GM20431 (cell line): ENCODE data around the gene RNU5B-1.

Experiments
- in situ Hi-C: fragments of 300-500 bp; cut with MseI, MboI; formaldehyde crosslinking; loops from one replicate; pipeline ENCODE4 v1.15.0; 2020; ENCODE audit warnings: low sequenced_read_pairs; ENCODE audit not compliant: unreplicated experiment

Gene RNU5B-1

DNA sequence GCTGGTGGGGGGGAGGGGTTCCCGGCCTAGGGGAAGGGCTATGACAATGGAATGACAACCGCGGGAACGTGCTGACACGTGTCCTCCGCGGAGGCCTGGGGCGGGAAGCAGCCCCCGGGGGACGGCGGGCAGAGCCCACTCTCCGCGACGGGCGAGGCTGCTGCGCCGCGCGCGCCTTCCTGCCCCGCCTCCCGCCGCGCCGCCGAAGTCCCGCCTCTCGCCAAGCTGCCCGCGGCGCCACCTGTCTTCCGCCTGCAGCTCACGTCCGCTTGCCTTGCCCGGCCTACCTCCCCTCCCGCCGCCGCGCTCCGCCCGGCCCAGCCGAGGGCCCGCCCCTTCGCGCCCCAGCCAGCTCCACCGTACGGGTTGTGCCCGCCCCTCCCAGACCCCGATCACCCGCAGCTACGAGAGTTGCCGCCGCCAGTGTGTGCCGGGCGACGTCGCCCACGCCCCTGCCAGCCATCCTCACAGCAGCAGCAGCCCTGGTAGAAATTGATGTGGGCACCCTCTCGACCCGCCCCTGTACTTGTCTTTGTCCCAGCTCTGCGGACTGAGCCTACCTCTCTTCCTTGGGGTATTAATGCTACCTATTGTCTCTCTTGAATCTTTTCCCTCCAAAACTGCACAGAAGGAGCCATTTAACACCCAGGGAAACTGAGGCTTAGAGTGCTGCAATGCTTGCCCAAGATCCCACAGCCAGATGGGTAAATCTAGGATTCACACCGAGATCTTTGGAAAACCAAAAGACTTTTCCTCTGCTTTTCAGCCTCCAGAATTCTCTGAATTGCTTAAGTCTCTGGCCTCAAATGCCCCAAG, 17.6 kb upstream of the RNU5B-1 start, which contains the start of gene PARP16:
PARP16 (minus strand) TSS at position 180 of the 816 bp plus-strand sequence. CDS start 457 bp downstream, outside the sequence.
- in situ Hi-C loops, result loop anchor here (10.0 to 25.0 kb wide), 2 partner anchors 102 to 250 kb away; partner anchors contain the start of genes CLPX, MTFMT and SLC51B

GRCh38 chr15:65287520-65287855, 17.0 kb upstream of the RNU5B-1 start:
- in situ Hi-C loops, result loop anchor here (10.0 to 25.0 kb wide), 2 partner anchors 103 to 250 kb away; partner anchors contain the start of genes CLPX, MTFMT and SLC51B

GRCh38 chr15:65289261-65289854, 15.1 kb upstream of the RNU5B-1 start:
- in situ Hi-C loops, result loop anchor here (10.0 to 25.0 kb wide), 2 partner anchors 105 to 252 kb away; partner anchors contain the start of genes CLPX, MTFMT and SLC51B

GRCh38 chr15:65290228-65290627, 14.2 kb upstream of the RNU5B-1 start:
- in situ Hi-C loops, result loop anchor here (25.0 kb wide), 1 partner anchor 253 kb away; the partner anchor contains the start of genes MTFMT and SLC51B

DNA sequence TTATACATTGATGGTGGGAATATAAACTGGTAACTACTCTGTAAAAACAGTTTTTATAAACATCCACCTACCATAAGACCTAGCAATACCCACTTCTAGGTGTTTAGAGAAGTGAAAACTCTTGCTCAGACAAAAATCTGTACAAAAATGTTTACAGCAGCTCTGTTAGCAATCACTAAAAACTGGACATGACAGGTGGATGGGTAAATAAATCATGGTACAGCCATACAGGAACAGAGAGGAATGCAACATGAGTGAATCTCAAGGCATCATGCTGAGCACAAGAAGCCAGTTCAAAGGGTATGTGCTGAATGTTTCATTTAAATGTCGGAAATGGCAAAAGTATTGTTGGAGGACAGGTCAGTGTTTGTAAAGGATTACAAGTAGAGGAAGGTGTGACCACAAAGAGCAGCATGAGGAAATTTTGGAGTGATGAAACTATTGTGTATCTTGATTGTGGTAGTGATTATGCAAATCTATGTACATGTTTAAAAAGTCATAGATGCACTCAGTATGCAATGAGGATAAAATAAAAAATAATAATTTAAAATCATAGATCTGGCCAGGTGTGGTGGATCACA, 11.4 kb upstream of the RNU5B-1 start:
- in situ Hi-C loops, result loop anchor here (25.0 kb wide), 1 partner anchor 256 kb away; the partner anchor contains the start of genes MTFMT and SLC51B

DNA sequence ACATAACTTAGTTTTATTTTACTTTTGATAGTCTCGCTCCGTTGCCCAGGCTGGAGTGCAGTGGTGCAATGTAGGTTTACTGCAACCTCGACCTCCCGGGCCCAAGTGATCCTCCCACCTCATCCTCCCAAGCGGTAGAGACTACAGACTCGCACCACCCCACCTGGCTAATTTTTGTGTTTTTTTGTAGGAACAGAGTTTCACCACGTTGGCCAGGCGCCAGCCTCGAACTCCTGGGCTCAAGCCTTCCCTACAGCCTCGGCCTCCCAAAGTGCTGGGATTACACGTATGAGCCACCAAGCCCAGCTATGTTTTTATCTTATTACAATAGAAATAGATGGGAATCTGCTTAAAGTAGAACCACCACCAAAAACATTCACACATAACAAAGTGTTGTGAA, 5.7 kb upstream of the RNU5B-1 start:
- in situ Hi-C loops, result loop anchor here (25.0 kb wide), 1 partner anchor 261 kb away; the partner anchor contains the start of genes MTFMT and SLC51B

DNA sequence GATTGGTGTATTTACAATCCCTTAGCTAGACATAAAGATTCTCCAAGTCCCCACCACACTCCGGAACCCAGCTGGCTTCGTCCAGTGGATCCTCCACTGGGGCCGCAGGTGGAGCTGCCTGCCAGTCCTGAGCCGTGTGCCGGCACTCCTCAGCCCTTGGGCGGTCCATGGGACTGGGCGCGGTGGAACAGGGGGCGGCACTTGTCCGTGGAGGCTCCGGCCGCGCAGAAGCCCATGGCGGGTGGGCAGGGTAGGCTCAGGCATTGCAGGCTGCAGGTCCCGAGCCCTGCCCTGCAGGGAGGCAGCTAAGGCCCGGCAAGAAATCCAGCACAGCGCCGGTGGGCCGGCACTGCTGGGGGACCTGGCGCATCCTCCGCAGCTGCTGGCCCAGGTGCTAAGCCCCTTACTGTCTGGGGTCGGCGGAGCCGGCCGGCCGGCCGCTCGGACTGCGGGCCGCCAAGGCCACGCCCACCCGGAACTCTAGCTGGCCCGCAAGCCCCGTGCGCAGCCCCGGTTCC, 3.5 kb upstream of the RNU5B-1 start:
- in situ Hi-C loops, result no loop called here

GRCh38 chr15:65302061-65302460, 2.4 kb upstream of the RNU5B-1 start:
- in situ Hi-C loops, result no loop called here

DNA sequence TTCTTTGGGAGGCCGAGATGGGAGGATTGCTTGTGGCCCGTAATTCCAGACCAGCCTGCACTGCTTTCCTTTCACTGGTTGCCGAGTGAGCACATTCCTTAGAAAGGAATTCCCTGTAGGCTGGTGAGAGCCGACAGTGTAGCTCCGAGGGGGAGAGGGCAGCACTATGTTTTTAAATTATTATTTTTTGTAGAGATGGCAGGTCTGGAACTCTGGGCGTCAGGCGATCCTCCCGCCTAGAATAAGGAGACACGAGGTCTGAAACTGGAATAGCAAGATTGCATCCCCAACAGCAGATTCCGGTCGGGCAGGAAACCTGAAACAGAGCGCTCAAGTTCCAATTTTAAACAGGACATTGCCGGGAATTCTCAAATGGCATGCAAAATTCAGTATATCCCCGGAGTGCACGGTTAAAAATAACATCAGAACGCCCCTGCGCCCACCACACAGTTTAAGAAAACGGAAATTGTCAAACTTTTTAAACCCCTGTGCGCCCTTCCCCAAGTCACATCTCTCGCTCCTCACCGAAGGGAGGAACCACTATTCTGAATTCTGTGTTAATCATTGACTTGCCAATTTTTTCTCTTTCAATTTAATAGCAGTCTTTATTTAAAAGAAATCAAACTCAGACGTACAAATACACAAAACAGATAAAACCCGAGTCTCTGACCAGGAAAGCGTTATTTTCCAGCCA, 643 bp upstream of the RNU5B-1 start:
- in situ Hi-C loops, result no loop called here

DNA sequence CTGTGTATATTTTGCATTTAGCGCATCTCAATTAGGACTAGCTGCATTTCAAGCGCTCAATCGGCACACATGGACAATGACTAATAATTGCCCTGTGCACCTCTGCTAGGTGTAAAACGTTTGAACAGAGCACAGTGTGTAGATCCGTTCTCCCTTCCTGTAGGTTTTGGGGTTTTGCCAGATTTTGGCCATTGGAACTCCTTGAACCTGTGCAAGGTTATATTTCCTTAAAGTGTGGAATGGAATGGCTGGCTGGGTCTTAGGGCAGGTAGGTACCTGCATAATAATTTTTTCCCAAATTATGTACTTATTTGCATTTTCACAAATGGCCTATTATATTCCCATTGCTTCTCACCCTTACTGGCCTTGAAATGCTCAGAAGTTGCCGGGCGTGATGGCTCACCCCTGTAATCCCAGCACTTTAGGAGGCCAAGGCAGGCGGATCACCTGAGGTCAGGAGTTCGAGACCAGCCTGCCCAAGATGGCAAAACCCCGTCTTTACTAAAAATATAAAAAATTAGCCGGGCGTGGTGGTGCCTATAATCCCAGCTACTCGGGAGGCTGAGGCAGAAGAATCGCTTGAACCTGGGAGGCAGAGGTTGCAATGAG, 777 bp downstream of the RNU5B-1 start:
- in situ Hi-C loops, result no loop called here

GRCh38 chr15:65305776-65306175, 1.3 kb downstream of the RNU5B-1 start:
- in situ Hi-C loops, result no loop called here

- in situ Hi-C loops, result no loop called here
Observed at GRCh38 chr15:65306551-65306950, 2.1 kb downstream of the RNU5B-1 start.

DNA sequence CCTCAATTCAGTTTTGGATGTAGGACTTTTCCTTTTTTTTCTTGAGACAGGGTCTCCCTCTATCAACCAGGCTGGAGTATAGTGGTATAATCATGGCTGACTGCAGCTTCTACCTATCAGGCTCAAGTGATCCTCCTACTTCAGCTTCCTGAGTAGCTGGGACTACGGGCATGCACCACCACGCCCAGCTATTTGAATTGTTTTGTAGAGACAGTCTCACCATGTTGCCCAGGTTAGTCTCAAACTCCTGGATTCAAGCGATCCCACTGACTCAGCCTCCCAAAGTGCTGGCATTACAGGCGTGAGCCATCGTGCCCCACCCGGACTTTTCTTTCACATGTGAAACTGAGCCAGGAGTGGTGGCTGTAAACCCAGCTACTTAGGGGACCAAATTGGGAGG, 3.5 kb downstream of the RNU5B-1 start:
- in situ Hi-C loops, result no loop called here

DNA sequence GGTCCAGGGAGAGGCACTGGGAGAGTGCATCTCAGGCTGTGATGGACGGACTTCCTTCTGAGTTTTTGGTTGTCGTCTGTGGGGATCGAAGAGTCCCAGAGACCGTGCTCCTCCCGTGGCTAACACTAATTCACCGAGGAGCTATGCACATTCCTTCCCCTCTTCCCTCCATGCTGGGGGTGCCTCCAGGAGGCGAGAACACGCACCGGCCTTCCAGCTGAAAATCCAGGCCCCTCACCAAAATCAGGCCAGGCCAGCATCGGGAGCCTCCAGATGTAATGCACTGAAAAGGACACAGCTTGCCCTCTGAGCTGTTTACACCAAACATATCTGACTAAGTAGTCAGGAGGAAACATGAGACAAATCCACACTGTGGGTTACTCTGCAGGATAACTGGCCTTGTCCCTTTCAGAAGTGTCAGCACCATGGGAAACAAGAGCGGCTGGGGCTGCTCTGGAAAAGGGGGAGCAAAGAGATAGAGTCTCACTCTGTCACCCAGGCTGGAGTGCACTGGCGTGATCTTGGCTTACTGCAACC, 5.5 kb downstream of the RNU5B-1 start:
- in situ Hi-C loops, result no loop called here

DNA sequence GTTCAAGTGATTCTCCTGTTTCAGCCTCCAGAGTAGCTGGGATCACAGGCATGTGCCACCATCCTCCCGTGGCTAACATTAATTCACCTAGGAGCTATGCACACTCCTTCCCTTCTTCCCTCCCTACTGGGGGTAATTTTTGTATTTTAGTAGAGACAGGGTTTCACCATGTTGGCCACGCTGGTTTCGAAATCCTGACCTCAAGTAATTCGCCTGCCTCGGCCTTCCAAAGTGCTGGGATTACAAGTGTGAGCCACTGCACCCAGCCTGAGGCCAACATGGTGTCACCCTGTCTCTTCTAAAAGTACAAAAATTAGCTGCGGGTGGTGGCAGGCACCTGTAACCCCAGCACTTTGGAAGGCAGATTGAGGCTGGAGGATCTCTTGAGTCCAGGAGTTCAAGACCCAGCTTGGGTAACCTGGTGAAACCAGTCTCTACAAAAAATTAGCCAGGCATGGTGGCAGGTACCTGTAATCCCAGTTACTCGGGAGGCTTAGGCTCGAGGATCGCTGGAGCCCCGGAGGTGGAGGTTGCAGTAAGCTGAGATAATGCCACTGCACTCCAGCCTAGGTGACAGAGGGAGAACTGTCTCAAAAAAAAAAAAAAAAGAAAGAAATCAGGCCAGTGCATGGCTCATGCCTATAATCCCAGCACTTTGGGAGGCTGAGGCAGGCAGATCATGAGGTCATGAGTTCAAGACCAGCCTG, 6.1 kb downstream of the RNU5B-1 start:
- in situ Hi-C loops, result no loop called here

GRCh38 chr15:65311760-65312159, 7.3 kb downstream of the RNU5B-1 start:
- in situ Hi-C loops, result no loop called here

DNA sequence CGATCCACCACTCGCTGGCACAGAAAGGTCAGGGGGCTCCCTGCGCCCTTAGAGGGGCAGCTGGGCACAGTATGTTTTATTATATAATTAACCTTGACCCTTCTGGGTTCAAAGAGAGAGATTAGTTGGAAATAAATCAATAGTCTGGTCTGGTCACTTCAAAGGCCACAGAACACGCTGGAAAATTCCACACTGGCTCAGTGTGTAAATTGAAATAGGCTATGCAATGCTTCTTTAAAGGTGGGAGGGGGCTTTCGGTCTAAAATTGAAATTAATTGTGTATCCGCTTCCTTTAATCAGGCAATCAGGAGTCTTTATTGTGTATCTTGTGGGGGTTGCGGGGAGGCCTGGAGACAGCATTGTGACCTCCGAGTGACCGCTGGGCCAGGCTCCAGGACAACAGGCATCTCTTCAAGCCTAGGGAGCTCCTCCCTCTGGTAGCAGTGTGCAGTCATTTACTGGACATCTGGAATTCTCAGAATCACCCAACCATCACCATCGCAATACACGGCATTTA, 8.0 kb downstream of the RNU5B-1 start:
- in situ Hi-C loops, result no loop called here

- in situ Hi-C loops, result loop anchor here (5.0 kb wide), 1 partner anchor 63 kb away; no protein-coding TSS in a partner anchor
Observed at GRCh38 chr15:65318870-65319356, 14.4 kb downstream of the RNU5B-1 start.
